Vagina (tissue), 2 donors: ENCODE results near the gene EPOP.
"Not testable (repeated sequence)": the region's sequence is repeated elsewhere in the genome, so short reads cannot be mapped to it uniquely, and the experiment has no call there.

ENCODE experiments used
- POLR2A ChIP-seq, 2 donors: fragments of 450-650 bp; IDR thresholded peaks; one replicate each; pipeline ENCODE4 v1.6.1; 2017; ENCODE audit warnings: antibody characterized with exemption in 2 of 2, mild to moderate bottlenecking in 2 of 2, moderate library complexity in 2 of 2
- POLR2AphosphoS5 ChIP-seq, 2 donors: sonication (generic); formaldehyde crosslinking; IDR thresholded peaks; one replicate each; pipeline ENCODE4 v1.9.0; 2017; ENCODE audit warnings: antibody characterized with exemption in 2 of 2, mild to moderate bottlenecking in 2 of 2, low read depth in 1 of 2; ENCODE audit not compliant: insufficient read depth in 1 of 2
- TF ChIP-seq, protein P1 (sequence below), 3 experiments: fragments of 450-650 bp in 2 of 3; fragments of 200-600 bp in 1 of 3; sonication (generic) in 1 of 3; IDR thresholded peaks; one replicate each; pipeline ENCODE4 v1.5.1; 2017 to 2019; ENCODE audit warnings: antibody characterized with exemption in 3 of 3, mild to moderate bottlenecking in 2 of 3, moderate library complexity in 2 of 3

DNA sequence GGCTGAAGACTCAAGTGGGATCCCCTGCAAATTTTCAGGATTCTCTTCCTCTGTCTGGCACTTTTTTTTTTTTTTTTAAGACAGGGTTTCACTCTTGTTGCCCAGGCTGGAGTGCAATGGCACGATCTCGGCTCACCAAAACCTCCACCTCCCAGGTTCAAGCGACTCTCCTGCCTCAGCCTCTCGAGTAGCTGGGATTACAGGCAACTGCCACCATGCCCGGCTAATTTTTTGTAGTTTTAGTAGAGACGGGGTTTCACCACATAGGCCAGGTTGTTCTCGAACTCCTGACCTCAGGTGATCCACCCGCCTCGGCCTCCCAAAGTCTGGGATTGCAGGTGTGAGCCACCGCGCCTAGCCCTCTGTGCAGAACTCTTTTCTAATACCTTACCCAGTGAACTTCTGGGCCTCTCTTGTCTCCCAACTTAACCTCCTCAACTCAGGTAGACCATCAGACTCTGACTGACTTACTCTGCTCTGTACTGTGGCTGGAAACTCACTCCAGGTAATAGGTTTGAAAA is 24.0 kb downstream of the EPOP start:
- TF ChIP-seq, protein P1, sequence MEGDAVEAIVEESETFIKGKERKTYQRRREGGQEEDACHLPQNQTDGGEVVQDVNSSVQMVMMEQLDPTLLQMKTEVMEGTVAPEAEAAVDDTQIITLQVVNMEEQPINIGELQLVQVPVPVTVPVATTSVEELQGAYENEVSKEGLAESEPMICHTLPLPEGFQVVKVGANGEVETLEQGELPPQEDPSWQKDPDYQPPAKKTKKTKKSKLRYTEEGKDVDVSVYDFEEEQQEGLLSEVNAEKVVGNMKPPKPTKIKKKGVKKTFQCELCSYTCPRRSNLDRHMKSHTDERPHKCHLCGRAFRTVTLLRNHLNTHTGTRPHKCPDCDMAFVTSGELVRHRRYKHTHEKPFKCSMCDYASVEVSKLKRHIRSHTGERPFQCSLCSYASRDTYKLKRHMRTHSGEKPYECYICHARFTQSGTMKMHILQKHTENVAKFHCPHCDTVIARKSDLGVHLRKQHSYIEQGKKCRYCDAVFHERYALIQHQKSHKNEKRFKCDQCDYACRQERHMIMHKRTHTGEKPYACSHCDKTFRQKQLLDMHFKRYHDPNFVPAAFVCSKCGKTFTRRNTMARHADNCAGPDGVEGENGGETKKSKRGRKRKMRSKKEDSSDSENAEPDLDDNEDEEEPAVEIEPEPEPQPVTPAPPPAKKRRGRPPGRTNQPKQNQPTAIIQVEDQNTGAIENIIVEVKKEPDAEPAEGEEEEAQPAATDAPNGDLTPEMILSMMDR (IDR thresholded peaks at IDR 0.05) = not testable (repeated sequence)
- not testable (repeated sequence) for TF ChIP-seq POLR2AphosphoS5 (IDR thresholded peaks at IDR 0.05; ENCODE audit: insufficient read depth in 1 of 2, low read depth in 1 of 2); POLR2A (IDR thresholded peaks at IDR 0.05)
